HG03460 (cell line): ENCODE measurements around the gene USP5.

Source experiments
- ATAC-seq: cut with Tn5 transposase; IDR thresholded peaks from one replicate; pipeline ENCODE4 v1.9.1; 2021; ENCODE audit not compliant: unreplicated experiment

Gene USP5

GRCh38 chr12:6851921-6852650 lies at the start of gene USP5:
USP5 (plus strand) TSS chr12:6852150; CDS start chr12:6852180, 30 bp downstream.
- peak; percentile 69 for ATAC-seq

- ATAC-seq: no peak
These were observed 44.8 kb upstream of the USP5 start for GRCh38 chr12:6807170-6807569.

- no peak for ATAC-seq
These were observed 42.9 kb upstream of the USP5 start for GRCh38 chr12:6809056-6809455.

GRCh38 chr12:6810758-6811157 lies 41.2 kb upstream of the USP5 start:
- ATAC-seq: no peak

- ATAC-seq: no peak
These were observed 38.6 kb upstream of the USP5 start for GRCh38 chr12:6813363-6813762.

- ATAC-seq: no peak
These were observed 35.4 kb upstream of the USP5 start for GRCh38 chr12:6816598-6816997.

GRCh38 chr12:6817098-6817497 lies 34.9 kb upstream of the USP5 start:
- no peak for ATAC-seq

GRCh38 chr12:6817662-6818157 lies 34.2 kb upstream of the USP5 start:
- ATAC-seq: no peak

- no peak for ATAC-seq
These were observed 33.7 kb upstream of the USP5 start for GRCh38 chr12:6818222-6818621.

- no peak for ATAC-seq
These were observed 33.3 kb upstream of the USP5 start for GRCh38 chr12:6818645-6819044.

GRCh38 chr12:6819106-6820030 lies 32.6 kb upstream of the USP5 start:
- no peak for ATAC-seq

GRCh38 chr12:6820166-6820565 lies 31.8 kb upstream of the USP5 start:
- no peak for ATAC-seq

- no peak for ATAC-seq
These were observed 30.1 kb upstream of the USP5 start, which contains the start of gene GPR162 for GRCh38 chr12:6821591-6822425. GPR162 (plus strand) TSS chr12:6821821; CDS start chr12:6823899, 2,078 bp downstream.

GRCh38 chr12:6822426-6823135 lies 29.4 kb upstream of the USP5 start:
- ATAC-seq: no peak

- ATAC-seq: no peak
These were observed 28.5 kb upstream of the USP5 start for GRCh38 chr12:6823182-6824084.

- no peak for ATAC-seq
These were observed 27.7 kb upstream of the USP5 start for GRCh38 chr12:6824085-6824775.

- ATAC-seq: no peak
These were observed 27.0 kb upstream of the USP5 start for GRCh38 chr12:6824901-6825381.

GRCh38 chr12:6825398-6826124 lies 26.4 kb upstream of the USP5 start:
- no peak for ATAC-seq
